Measurements from ENCODE around the gene VEGFD.

The VEGFD gene

GRCh38 chrX:15366506-15367352 lies 17.5 kb downstream of the VEGFD start:
- DNase-seq (ENCODE audit: low spot score), result no peak
- FAIRE-seq, result no peak

DNA sequence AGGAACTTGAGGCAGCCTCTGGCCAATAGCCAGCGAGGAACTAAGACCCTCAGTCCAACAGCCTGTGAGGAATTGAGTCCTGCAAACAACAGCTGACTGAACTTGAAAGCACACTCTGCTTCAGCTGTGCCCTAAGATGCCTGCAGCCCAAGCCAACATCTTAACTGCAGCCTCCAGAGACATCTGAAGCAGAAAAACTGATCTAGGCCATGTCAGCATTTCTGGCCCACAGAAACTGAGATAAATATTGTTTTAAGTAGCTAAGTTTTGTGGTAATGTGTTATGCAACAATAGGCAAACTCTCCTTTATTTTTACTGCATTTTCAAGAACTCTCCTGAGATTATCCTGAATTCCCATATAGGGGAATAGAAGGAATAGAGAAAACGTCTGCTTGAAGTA lies 24.5 kb downstream of the VEGFD start:
- FAIRE-seq (no peak), DNase-seq (ENCODE audit: low spot score) (no peak)

DNA sequence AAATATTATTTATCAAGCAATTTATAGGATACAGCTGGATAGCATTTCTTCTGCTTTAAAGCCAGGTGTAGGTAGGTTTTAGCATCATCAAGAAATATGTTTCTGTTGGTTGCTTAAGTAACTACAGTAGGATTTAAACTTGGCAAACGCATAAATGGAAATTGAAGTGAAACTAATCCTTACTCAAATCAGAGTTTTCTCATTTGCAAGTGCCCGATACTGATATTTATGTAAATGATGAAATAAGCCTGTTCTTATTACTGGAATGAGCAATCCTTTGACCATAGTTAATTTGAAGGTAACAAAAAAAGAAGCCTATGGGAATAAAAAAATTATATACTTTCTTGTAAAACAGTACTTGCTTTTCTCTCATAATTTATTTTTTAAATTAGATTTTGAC lies 25.7 kb downstream of the VEGFD start:
- DNase-seq (ENCODE audit: low spot score) (no peak), FAIRE-seq (no peak)

DNA sequence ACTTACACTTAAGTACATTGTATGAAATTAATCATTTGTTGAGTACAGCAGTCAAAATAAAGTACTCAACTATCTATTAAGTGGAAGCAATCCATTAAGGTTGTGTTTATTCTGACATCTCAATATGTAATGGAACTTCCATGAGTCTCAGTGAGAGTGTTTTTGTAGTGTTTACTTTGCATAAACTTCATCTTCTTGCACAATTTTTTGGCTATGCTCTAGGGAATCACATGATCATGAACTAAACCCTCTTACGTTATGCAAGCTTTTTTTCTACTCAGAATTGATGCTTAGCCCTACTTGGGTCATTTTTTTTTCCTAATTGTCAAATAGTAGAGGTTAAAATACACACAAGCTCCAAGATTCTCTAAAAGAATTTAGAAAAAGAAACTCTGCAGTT lies 27.8 kb downstream of the VEGFD start:
- FAIRE-seq (no peak), DNase-seq (ENCODE audit: low spot score) (no peak)

DNA sequence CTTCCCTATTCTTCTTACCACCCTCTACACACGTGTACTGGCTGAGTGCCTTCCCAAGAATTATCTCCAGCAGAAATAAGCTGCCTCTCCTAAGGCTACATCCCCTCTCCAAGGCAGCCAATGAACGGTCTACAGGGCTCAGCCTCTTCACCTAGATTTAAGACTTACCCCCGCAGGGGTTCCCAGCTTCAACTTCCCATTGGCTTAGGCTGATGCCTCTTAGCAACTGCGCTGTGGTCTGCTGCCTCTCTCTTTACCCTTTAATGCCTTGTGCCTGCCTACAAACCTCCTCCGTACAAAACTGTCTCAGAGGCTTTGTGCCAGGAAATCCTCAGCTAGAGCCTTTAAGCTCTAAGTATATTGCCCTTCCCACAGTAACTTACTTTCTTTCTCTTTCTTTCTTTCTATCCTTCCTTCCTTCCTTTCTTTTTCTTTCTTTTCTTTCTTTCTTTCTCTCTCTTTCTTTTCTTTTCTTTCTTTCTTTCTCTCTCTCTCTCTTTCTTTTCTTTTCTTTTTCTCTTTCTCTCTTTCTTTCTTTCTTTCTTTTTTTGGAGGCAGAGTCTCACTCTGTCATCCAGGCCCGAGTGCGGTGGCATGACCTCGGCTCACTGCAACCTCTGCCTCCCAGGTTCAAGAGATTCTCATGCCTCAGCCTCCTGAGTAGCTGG lies 33.8 kb downstream of the VEGFD start:
- no peak for DNase-seq (ENCODE audit: low spot score)
- no peak for FAIRE-seq

GRCh38 chrX:15349046-15349445 lies 35.2 kb downstream of the VEGFD start:
- FAIRE-seq (no peak), DNase-seq (ENCODE audit: low spot score) (peak; percentile 11)

- FAIRE-seq, result no peak
- DNase-seq (ENCODE audit: low spot score), result no peak
Observed at GRCh38 chrX:15345976-15346375, 38.2 kb downstream of the VEGFD start.

GRCh38 chrX:15344106-15344505 lies 40.1 kb downstream of the VEGFD start:
- FAIRE-seq (no peak), DNase-seq (ENCODE audit: low spot score) (no peak)

DNA sequence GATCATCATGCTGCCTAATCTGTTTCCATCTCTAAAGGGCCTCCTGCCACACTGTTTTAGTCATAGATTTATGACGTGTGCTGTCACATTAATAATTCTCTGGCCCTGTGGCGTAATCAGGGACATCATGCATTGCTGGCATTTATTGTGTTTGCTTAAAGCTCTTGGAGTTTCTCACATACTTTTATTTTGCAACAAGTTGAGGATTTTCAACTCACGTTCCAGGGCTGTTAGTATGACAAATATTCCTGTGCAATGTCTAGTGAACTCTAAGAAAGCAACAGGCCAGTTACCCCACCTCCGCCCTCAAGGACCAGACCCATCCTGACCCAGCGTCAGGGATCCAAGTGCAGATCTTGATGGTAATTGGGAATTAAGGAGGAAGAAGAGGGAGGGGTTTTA lies 41.1 kb downstream of the VEGFD start:
- FAIRE-seq (no peak), DNase-seq (ENCODE audit: low spot score) (no peak)

DNA sequence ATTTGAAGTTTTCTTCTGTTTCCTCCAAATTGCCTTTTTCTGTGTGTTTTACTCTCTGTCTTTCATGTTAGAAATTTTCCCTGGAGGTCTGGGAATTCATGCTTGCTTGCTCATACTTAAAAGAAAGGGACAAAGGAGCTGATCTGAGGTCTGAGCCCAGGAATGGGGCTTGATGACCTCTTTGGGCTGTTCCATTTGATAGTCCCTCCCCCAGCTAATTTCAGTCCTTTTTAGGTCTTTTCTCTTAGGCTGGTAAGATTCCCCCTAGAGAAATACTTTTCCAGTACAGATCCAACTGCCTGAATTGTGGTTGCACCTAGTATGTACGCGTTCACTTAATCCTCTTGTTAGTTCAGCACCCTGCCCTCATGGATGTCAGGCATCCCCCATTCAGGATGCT lies 43.3 kb downstream of the VEGFD start:
- DNase-seq (ENCODE audit: low spot score) (no peak), FAIRE-seq (no peak)

DNA sequence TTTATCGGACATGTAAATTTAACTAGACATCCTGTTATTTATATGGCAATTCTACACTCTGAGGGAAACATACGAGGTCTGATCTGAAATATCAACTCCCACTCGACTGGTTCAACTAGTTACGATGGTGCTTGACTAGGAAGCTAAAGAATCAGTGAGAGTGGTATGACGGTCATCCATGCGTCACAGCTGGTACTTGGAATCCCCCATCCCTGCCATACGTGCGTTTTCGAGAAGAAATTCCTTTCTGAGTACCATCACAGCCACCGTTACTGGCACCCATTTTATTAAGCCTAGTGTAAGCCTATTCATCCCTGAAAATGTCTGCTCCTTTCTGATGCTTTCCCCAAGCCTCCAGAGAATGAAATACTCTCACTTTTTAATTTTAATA lies 48.2 kb downstream of the VEGFD start:
- FAIRE-seq (no peak), DNase-seq (ENCODE audit: low spot score) (peak; percentile 1)

GRCh38 chrX:15335135-15336022 lies 48.8 kb downstream of the VEGFD start, which contains the start of gene PIGA:
Gene PIGA (minus strand): TSS chrX:15335523. CDS start chrX:15331930, 3,593 bp downstream.
- FAIRE-seq (no peak), DNase-seq (ENCODE audit: low spot score) (peak; percentile 83)

GRCh38 chrX:15334561-15334960 lies 49.7 kb downstream of the VEGFD start:
- DNase-seq (ENCODE audit: low spot score), result no peak

GRCh38 chrX:15328821-15329220 lies 55.4 kb downstream of the VEGFD start:
- no peak for DNase-seq (ENCODE audit: low spot score)
- no peak for FAIRE-seq

More at GRCh38 chrX:15334561-15334960, 49.7 kb downstream of the VEGFD start:
- FAIRE-seq, result no peak

- DNase-seq (ENCODE audit: low spot score) (no peak), FAIRE-seq (no peak)
Observed at GRCh38 chrX:15328131-15328530, 56.1 kb downstream of the VEGFD start.

DNA sequence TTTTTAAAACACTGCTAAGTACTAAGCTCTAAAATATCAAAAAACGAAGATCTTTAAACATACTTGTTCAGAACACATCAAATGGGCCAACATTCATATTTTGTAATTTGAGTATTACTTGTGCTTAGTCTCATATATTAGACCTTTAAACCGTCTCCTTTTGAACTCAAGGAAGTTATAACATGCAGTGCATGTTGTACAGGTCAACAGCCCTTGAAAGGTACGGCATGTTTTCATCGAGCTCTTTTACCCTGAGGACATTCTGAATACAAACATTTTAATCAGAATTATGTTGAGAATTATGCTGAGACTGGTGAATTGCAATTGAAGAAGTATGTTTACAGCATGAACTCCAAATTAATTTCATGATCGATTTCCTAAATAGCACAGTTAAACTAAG lies 61.7 kb downstream of the VEGFD start:
- DNase-seq (ENCODE audit: low spot score) (no peak), FAIRE-seq (no peak)

GRCh38 chrX:15322072-15322471 lies 62.1 kb downstream of the VEGFD start:
- DNase-seq (ENCODE audit: low spot score), result no peak
- FAIRE-seq, result no peak

- DNase-seq (ENCODE audit: low spot score) (no peak), FAIRE-seq (no peak)
Observed at GRCh38 chrX:15321447-15321846, 62.8 kb downstream of the VEGFD start.

DNA sequence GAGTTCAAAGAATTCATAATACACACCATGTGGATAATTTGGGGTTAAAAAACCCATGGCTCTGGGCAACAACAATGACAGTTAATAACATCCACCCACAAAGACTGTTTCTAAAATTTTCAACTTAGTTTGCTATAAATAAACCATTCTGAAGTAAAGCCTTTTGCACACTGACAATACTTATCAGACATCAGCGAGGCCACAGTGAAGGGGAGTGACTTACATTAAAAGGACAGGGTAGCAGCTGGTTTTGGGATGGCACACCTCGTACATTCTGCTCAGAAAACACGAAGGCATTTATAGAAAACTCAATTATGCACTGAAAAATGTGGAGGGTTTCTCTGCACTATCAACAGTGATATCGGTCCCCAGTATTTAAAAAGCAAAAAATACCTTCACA lies 63.9 kb downstream of the VEGFD start:
- DNase-seq (ENCODE audit: low spot score), result no peak
- FAIRE-seq, result no peak

GRCh38 chrX:15319075-15319474 lies 65.1 kb downstream of the VEGFD start:
- FAIRE-seq (no peak), DNase-seq (ENCODE audit: low spot score) (no peak)

GRCh38 chrX:15315509-15315908 lies 68.7 kb downstream of the VEGFD start, which contains the start of gene ASB11:
Gene ASB11 (minus strand): TSS chrX:15315640. CDS start chrX:15315605, 35 bp downstream.
- FAIRE-seq, result no peak
- DNase-seq (ENCODE audit: low spot score), result no peak

- DNase-seq (ENCODE audit: low spot score) (no peak), FAIRE-seq (no peak)
Observed at GRCh38 chrX:15314472-15314871, 69.7 kb downstream of the VEGFD start.
